22Rv1 (cell line): Measurements from ENCODE around the gene BCKDHB.

Experiments used
- H3K27ac ChIP-seq: fragments of 450-650 bp; 2 replicates; pipeline ENCODE4 v1.5.1; 2017
- CTCF ChIP-seq: fragments of 450-650 bp; IDR thresholded peaks from 2 replicates; pipeline ENCODE4 v1.5.1; 2017; ENCODE audit warnings: mild to moderate bottlenecking
- ZFX ChIP-seq: fragments of 450-650 bp; IDR thresholded peaks from 2 replicates; pipeline ENCODE4 v1.6.1; 2017; ENCODE audit warnings: antibody characterized with exemption, borderline replicate concordance

BCKDHB gene

GRCh38 chr6:80356545-80356944, 250.1 kb downstream of the BCKDHB start:
- no peak for TF ChIP-seq CTCF
- TF ChIP-seq ZFX, result no peak
- no peak overlapping the region for H3K27ac ChIP-seq

- TF ChIP-seq ZFX, result no peak
- no peak for TF ChIP-seq CTCF
- H3K27ac ChIP-seq, result no peak overlapping the region
These were observed 250.6 kb downstream of the BCKDHB start for GRCh38 chr6:80357081-80357480.

- TF ChIP-seq ZFX, result no peak
- TF ChIP-seq CTCF, result no peak
- no peak overlapping the region for H3K27ac ChIP-seq
These were observed 251.2 kb downstream of the BCKDHB start for GRCh38 chr6:80357674-80358073.

GRCh38 chr6:80363501-80364122, 257.1 kb downstream of the BCKDHB start:
- H3K27ac ChIP-seq, result no peak overlapping the region
- no peak for TF ChIP-seq ZFX

GRCh38 chr6:80364149-80364548, 257.7 kb downstream of the BCKDHB start:
- no peak overlapping the region for H3K27ac ChIP-seq
- TF ChIP-seq ZFX (no peak), CTCF (no peak)

GRCh38 chr6:80366051-80366450, 259.6 kb downstream of the BCKDHB start:
- no peak overlapping the region for H3K27ac ChIP-seq
- TF ChIP-seq ZFX (no peak), CTCF (no peak)

GRCh38 chr6:80366714-80367113, 260.2 kb downstream of the BCKDHB start:
- no peak for TF ChIP-seq ZFX
- no peak for TF ChIP-seq CTCF
- no peak overlapping the region for H3K27ac ChIP-seq

GRCh38 chr6:80376411-80376810, 269.9 kb downstream of the BCKDHB start:
- no peak overlapping the region for H3K27ac ChIP-seq
- no peak for TF ChIP-seq CTCF
- no peak for TF ChIP-seq ZFX
